H1 (cell line): ENCODE measurements around the gene CCDC78. TPM values are rescaled to one million over a fixed set of nuclear protein-coding genes. Genes with fewer than 3 reads are reported as not detected.

Experiments used
- ASH2L ChIP-seq: fragments of 200-600, 300-600 bp; sonication (generic); IDR thresholded peaks from one replicate; pipeline ENCODE4 v1.7.1; 2017; ENCODE audit warnings: low read length
- CTCF ChIP-seq, 3 experiments: IDR thresholded peaks; 1 replicate in 2 of 3; 2 replicates in 1 of 3; pipeline versions ENCODE4 v1.5.1 to v1.6.1; 2011; ENCODE audit warnings: low read length in 3 of 3, mild to moderate bottlenecking in 3 of 3, inconsistent platforms in 2 of 3, low read depth in 1 of 3, moderate library complexity in 1 of 3; ENCODE audit not compliant: insufficient read depth in 1 of 3; ENCODE audit errors: control extremely low read depth in 1 of 3
- KDM1A ChIP-seq: fragments of 200-600, 300-600 bp; sonication (generic); IDR thresholded peaks from 2 replicates; pipeline ENCODE4 v1.7.1; 2016; ENCODE audit warnings: mild to moderate bottlenecking, low read length, borderline replicate concordance
- KDM5A ChIP-seq: fragments of 200-600 bp; IDR thresholded peaks from 2 replicates; pipeline ENCODE4 v1.7.1; 2012; ENCODE audit warnings: mild to moderate bottlenecking, low read length, inconsistent platforms, mixed read lengths
- NRF1 ChIP-seq: IDR thresholded peaks from 2 replicates; pipeline ENCODE4 v1.6.1; 2011; ENCODE audit warnings: mild to moderate bottlenecking, low read depth, low read length, improper control_type of control experiment
- POLR2A ChIP-seq, 2 experiments: IDR thresholded peaks; 1 replicate in 1 of 2; 2 replicates in 1 of 2; pipeline ENCODE4 v1.6.1; 2011; ENCODE audit warnings: low read depth in 2 of 2, low read length in 2 of 2, mild to moderate bottlenecking in 2 of 2; ENCODE audit errors: control extremely low read depth in 1 of 2
- RFX5 ChIP-seq: IDR thresholded peaks from 2 replicates; pipeline ENCODE4 v1.6.1; 2011; ENCODE audit warnings: low read depth, low read length, improper control_type of control experiment, borderline replicate concordance
- SRF ChIP-seq: IDR thresholded peaks from 2 replicates; pipeline ENCODE4 v1.6.1; 2011; ENCODE audit warnings: mild to moderate bottlenecking, low read depth, low read length, moderate library complexity
- USF2 ChIP-seq: IDR thresholded peaks from 2 replicates; pipeline ENCODE4 v1.6.1; 2011; ENCODE audit warnings: low read length, improper control_type of control experiment
- polyA plus RNA-seq, 7 experiments: library from polyadenylated mRNA; depleted of rRNA in 3 of 7; stranded (reverse) in 5 of 7; unstranded in 2 of 7; fragments of >200 nt in 5 of 7; fragments of 200-250 nt in 2 of 7; gene quantifications; 1 replicate in 5 of 7; 2 replicates in 1 of 7; 4 replicates in 1 of 7; pipeline versions ENCODE4 v1.2.1 to v1.2.3, GENCODE V29; 2011 to 2013; ENCODE audit warnings: missing spikeins in 2 of 7, mixed read lengths in 2 of 7
- total RNA-seq: library from RNA; stranded (reverse); fragmentation: NEBNext Ultra II Directional; extraction: Animal tissue kit (Norgen Biotek cat#: 25700); gene quantifications from 2 replicates; pipeline ENCODE4 v1.2.1, GENCODE V29; 2021

Gene CCDC78
- total and polyA plus RNA-seq, 2 of the 8 experiments (the other 6 are each of a cell fraction or from before 2014, with no cell fraction given): 7.1 to 8.5 TPM

GRCh38 chr16:686459-687260, 39.6 kb downstream of the CCDC78 start (continued):
- TF ChIP-seq USF2: no peak
- TF ChIP-seq POLR2A (IDR thresholded peaks at IDR 0.05; ENCODE audit: control extremely low read depth in 1 of 2, low read depth in 2 of 2, low read length in 2 of 2): no peak
- no peak for TF ChIP-seq ASH2L
- TF ChIP-seq NRF1: no peak
- no peak for TF ChIP-seq SRF
- TF ChIP-seq KDM5A: no peak
- TF ChIP-seq RFX5: no peak
- no peak for TF ChIP-seq CTCF (IDR thresholded peaks at IDR 0.05; ENCODE audit: control extremely low read depth in 1 of 3, insufficient read depth in 1 of 3, low read depth in 1 of 3, low read length in 3 of 3)
- no peak for TF ChIP-seq KDM1A
